ENCODE data around the gene TADA3. TPM values are rescaled to one million over a fixed set of nuclear protein-coding genes. Genes with fewer than 3 reads are reported as not detected.

Gene TADA3
- total RNA-seq, 3 donors from 2014 or later: 39.3 to 42.0 (median 40.2) TPM

Other genes with a start within 250 kb of the TADA3 start
- not detected for gene LHFPL4, start 238.7 kb downstream of the TADA3 start, total RNA-seq
- gene MTMR14, start 143.0 kb downstream of the TADA3 start, total RNA-seq: 10 to 100 TPM; 42.5 to 47.6 (median 44.1) TPM
- gene CPNE9, start 88.6 kb downstream of the TADA3 start, total RNA-seq: under 1 TPM in 1 of 3 donors, not detected in 2; 0.19 TPM
- gene BRPF1, start 60.7 kb downstream of the TADA3 start, total RNA-seq: 10 to 100 TPM; 56.9 to 59.9 (median 59.8) TPM
- gene OGG1, start 42.5 kb downstream of the TADA3 start, total RNA-seq: 10 to 100 TPM; 25.2 to 30.5 (median 28.8) TPM
- gene CAMK1, start 22.5 kb downstream of the TADA3 start, total RNA-seq: 10 to 100 TPM; 15.3 to 20.7 (median 15.7) TPM
- 100 to 1,000 TPM; 257 to 268 (median 264) TPM for gene ARPC4, start 609 bp upstream of the TADA3 start, total RNA-seq
- 10 to 100 TPM in 2 of 3 donors, 1 to 10 TPM in 1; 9.2 to 13.5 (median 11.1) TPM for gene TTLL3, start 17.8 kb upstream of the TADA3 start, total RNA-seq
- 10 to 100 TPM; 56.5 to 70.3 (median 69.0) TPM for gene RPUSD3, start 51.5 kb upstream of the TADA3 start, total RNA-seq
- not detected for gene CIDEC, start 87.8 kb upstream of the TADA3 start, total RNA-seq
- gene JAGN1, start 98.1 kb upstream of the TADA3 start, total RNA-seq: 10 to 100 TPM; 39.2 to 42.3 (median 41.2) TPM
- gene IL17RE, start 110.4 kb upstream of the TADA3 start, total RNA-seq: under 1 TPM; 0.47 to 0.73 (median 0.61) TPM
- gene IL17RC, start 124.6 kb upstream of the TADA3 start, total RNA-seq: under 1 TPM; 0.27 to 0.53 (median 0.40) TPM
- gene CRELD1, start 141.4 kb upstream of the TADA3 start, total RNA-seq: 10 to 100 TPM; 11.0 to 15.6 (median 13.0) TPM
- 1 to 10 TPM; 6.7 to 7.6 (median 7.5) TPM for gene PRRT3, start 159.9 kb upstream of the TADA3 start, total RNA-seq
- gene EMC3, start 194.4 kb upstream of the TADA3 start, total RNA-seq: 10 to 100 TPM; 47.1 to 58.8 (median 47.7) TPM
- gene FANCD2, start 234.0 kb upstream of the TADA3 start, total RNA-seq: 10 to 100 TPM; 33.8 to 34.8 (median 34.5) TPM